A549 (cell line): ENCODE measurements around the gene PID1. TPM values are rescaled to one million over a fixed set of nuclear protein-coding genes. Genes with fewer than 3 reads are reported as not detected.

ENCODE experiments used
- ATAC-seq, 2 experiments: fragments of 200-7000 bp in 1 of 2; fragments of >200 bp in 1 of 2; cut with Nextera tagmentation in 1 of 2; cut with Tn5 transposase in 1 of 2; 3 replicates each; pipeline versions ENCODE4 v1.8.0 to v1.9.1; 2018 to 2020; ENCODE audit warnings: mild to moderate bottlenecking in 1 of 2, moderate library complexity in 1 of 2
- CTCF ChIA-PET: fragments of 300-600 bp; sonication (Branson Sonifier 250); formaldehyde crosslinking; extraction: SDS; loops from one replicate; lab custom pipeline; 2021; ENCODE audit warnings: antibody characterized with exemption, inconsistent platforms; lab: Yijun Ruan, JAX
- POLR2A ChIA-PET: fragments of 350-600 bp; formaldehyde crosslinking; extraction: SDS; loops from one replicate; lab custom pipeline; 2021; ENCODE audit warnings: antibody characterized with exemption, inconsistent platforms; lab: Yijun Ruan, JAX
- DNase-seq, 2 experiments: peaks; one replicate each; pipeline versions ENCODE4 v3.0.0 to v3.0.0-alpha.2; 2011 to 2016; ENCODE audit warnings: low read depth in 1 of 2, low spot score in 1 of 2
- FAIRE-seq: peaks from 2 replicates; lab custom pipeline; 2011; peaks lifted over from hg19 to GRCh38; lab: Jason Lieb, UNC
- H3K27ac ChIP-seq, 2 experiments: fragments of >200 bp; sonication (Bioruptor Twin); formaldehyde crosslinking; 3 replicates each; pipeline ENCODE4 v1.5.1; 2016 to 2017
- H3K4me1 ChIP-seq: fragments of >200 bp; sonication (Bioruptor Twin); formaldehyde crosslinking; 3 replicates; pipeline ENCODE4 v1.6.1; 2016
- H3K4me2 ChIP-seq: fragments of >200 bp; sonication (Bioruptor Twin); formaldehyde crosslinking; 3 replicates; pipeline ENCODE4 v1.6.1; 2016
- H3K4me3 ChIP-seq: fragments of >200 bp; sonication (Bioruptor Twin); formaldehyde crosslinking; 3 replicates; pipeline ENCODE4 v1.5.1; 2016
- H3K9me3 ChIP-seq: fragments of >200 bp; sonication (Bioruptor Twin); formaldehyde crosslinking; 3 replicates; pipeline ENCODE4 v1.6.1; 2016
- ATOH8 ChIP-seq: fragments of 250-450 bp; sonication (Bioruptor Pico); IDR thresholded peaks from 2 replicates; pipeline ENCODE4 v1.5.0; 2020; ENCODE audit warnings: low read depth, mild to moderate bottlenecking, moderate library complexity
- CHD2 ChIP-seq: fragments of 150-350 bp; IDR thresholded peaks from 2 replicates; pipeline ENCODE4 v1.6.1; 2014; ENCODE audit warnings: low read length; ENCODE audit not compliant: partially characterized antibody
- EP300 ChIP-seq, 2 experiments: fragments of >200 bp; sonication (Bioruptor Twin); formaldehyde crosslinking; IDR thresholded peaks; 2 replicates in 1 of 2; 3 replicates in 1 of 2; pipeline ENCODE4 v1.6.1; 2016 to 2017
- ESRRA ChIP-seq: fragments of 150-350 bp; IDR thresholded peaks from 2 replicates; pipeline ENCODE4 v1.6.1; 2014; ENCODE audit warnings: mild to moderate bottlenecking, low read length, borderline replicate concordance
- FOSB ChIP-seq: fragments of 250-450 bp; sonication (Bioruptor Pico); IDR thresholded peaks from 2 replicates; pipeline ENCODE4 v1.5.0; 2020; ENCODE audit warnings: mild to moderate bottlenecking, moderate library complexity
- FOSL2 ChIP-seq, 2 experiments: fragments of 450-650 bp in 1 of 2; fragments of >200 bp in 1 of 2; sonication (Bioruptor Twin) in 1 of 2; formaldehyde crosslinking; IDR thresholded peaks; 2 replicates each; pipeline versions ENCODE4 v1.5.0 to v1.6.1; 2016 to 2020; ENCODE audit warnings: mild to moderate bottlenecking in 1 of 2, moderate library complexity in 1 of 2
- FOXS1 ChIP-seq: fragments of 250-450 bp; sonication (Bioruptor Pico); IDR thresholded peaks from 2 replicates; pipeline ENCODE4 v1.5.0; 2020; ENCODE audit warnings: mild to moderate bottlenecking, moderate library complexity
- HEYL ChIP-seq: fragments of 250-450 bp; sonication (Bioruptor Pico); IDR thresholded peaks from 2 replicates; pipeline ENCODE4 v1.8.0; 2021; ENCODE audit warnings: mild to moderate bottlenecking, moderate library complexity
- HMGXB4 ChIP-seq: fragments of 250-450 bp; sonication (Bioruptor Pico); IDR thresholded peaks from 2 replicates; pipeline ENCODE4 v1.5.0; 2021; ENCODE audit warnings: mild to moderate bottlenecking, moderate library complexity, borderline replicate concordance
- HOXA7 ChIP-seq: fragments of 250-450 bp; sonication (Bioruptor Pico); IDR thresholded peaks from 2 replicates; pipeline ENCODE4 v1.5.0; 2020; ENCODE audit warnings: mild to moderate bottlenecking, moderate library complexity
- HOXB5 ChIP-seq: fragments of 250-450 bp; sonication (Bioruptor Pico); IDR thresholded peaks from 2 replicates; pipeline ENCODE4 v1.5.0; 2020; ENCODE audit warnings: mild to moderate bottlenecking, moderate library complexity
- KDM1A ChIP-seq: fragments of 200-600 bp; sonication (generic); IDR thresholded peaks from 2 replicates; pipeline ENCODE4 v1.6.1; 2016; ENCODE audit warnings: low read depth, mild to moderate bottlenecking
- KDM5A ChIP-seq: fragments of 200-600 bp; sonication (generic); IDR thresholded peaks from 2 replicates; pipeline ENCODE4 v1.6.1; 2016; ENCODE audit warnings: antibody characterized with exemption, mild to moderate bottlenecking
- MAZ ChIP-seq: fragments of 150-350 bp; IDR thresholded peaks from 2 replicates; pipeline ENCODE4 v1.6.1; 2014; ENCODE audit warnings: antibody characterized with exemption, low read depth, low read length, borderline replicate concordance
- NFE2L2 ChIP-seq: fragments of 150-350 bp; conservative IDR thresholded peaks from 2 replicates; pipeline ENCODE4 v1.6.1; 2014; ENCODE audit warnings: low read length
- NR3C1 ChIP-seq: fragments of >200 bp; sonication (Bioruptor Twin); formaldehyde crosslinking; IDR thresholded peaks from 3 replicates; pipeline ENCODE4 v1.6.1; 2017
- PBX3 ChIP-seq: IDR thresholded peaks from 2 replicates; pipeline ENCODE4 v1.6.1; 2012
- PHF8 ChIP-seq: fragments of 200-600 bp; sonication (generic); IDR thresholded peaks from 2 replicates; pipeline ENCODE4 v1.6.1; 2016; ENCODE audit warnings: low read depth, mild to moderate bottlenecking, antibody characterized with exemption, moderate library complexity, borderline replicate concordance
- POLR2A ChIP-seq: IDR thresholded peaks from 2 replicates; pipeline ENCODE4 v1.6.1; 2012; ENCODE audit warnings: mild to moderate bottlenecking, low read length
- POLR2AphosphoS2 ChIP-seq: conservative IDR thresholded peaks from 2 replicates; pipeline ENCODE4 v1.6.1; 2012; ENCODE audit warnings: low read length, improper control_type of control experiment, inconsistent platforms
- RCOR1 ChIP-seq: fragments of 150-350 bp; IDR thresholded peaks from 2 replicates; pipeline ENCODE4 v1.6.1; 2014; ENCODE audit warnings: antibody characterized with exemption, low read length, low read depth
- REST ChIP-seq: fragments of 200-600 bp; sonication (generic); IDR thresholded peaks from 2 replicates; pipeline ENCODE4 v1.6.1; 2016; ENCODE audit warnings: antibody characterized with exemption, mild to moderate bottlenecking, moderate library complexity
- RFX5 ChIP-seq: fragments of 450-650 bp; IDR thresholded peaks from 2 replicates; pipeline ENCODE4 v1.7.1; 2014; ENCODE audit warnings: antibody characterized with exemption, mild to moderate bottlenecking, moderate library complexity
- SMC3 ChIP-seq: fragments of >200 bp; sonication (Bioruptor Twin); formaldehyde crosslinking; IDR thresholded peaks from 3 replicates; pipeline ENCODE4 v1.6.1; 2018; ENCODE audit warnings: inconsistent platforms
- TP53 ChIP-seq: fragments of 250-450 bp; sonication (Bioruptor Pico); IDR thresholded peaks from 2 replicates; pipeline ENCODE4 v1.5.0; 2021; ENCODE audit warnings: mild to moderate bottlenecking, moderate library complexity
- ZC3H11A ChIP-seq: fragments of 450-650 bp; IDR thresholded peaks from 2 replicates; pipeline ENCODE4 v1.6.1; 2014; ENCODE audit warnings: antibody characterized with exemption, mild to moderate bottlenecking
- ZNF302 ChIP-seq: fragments of 250-450 bp; sonication (Bioruptor Pico); IDR thresholded peaks from 2 replicates; pipeline ENCODE4 v1.9.0; 2021; ENCODE audit warnings: inconsistent platforms, mild to moderate bottlenecking, moderate library complexity
- WGBS: methylation state at CpG from one replicate; pipeline ENCODE4 v1.1.6; 2017; ENCODE audit errors: missing lambda C conversion rate; 5-methylcytosine and 5-hydroxymethylcytosine counted together
- polyA plus RNA-seq, 4 experiments: library from polyadenylated mRNA; depleted of rRNA in 3 of 4; stranded (reverse); fragments of >200 nt; fragmentation: RNase III in 1 of 4; extraction: RNeasy Plus Mini Kit Qiagen cat#74134 plus additional on column Dnase treatment in 1 of 4; gene quantifications; 2 replicates in 3 of 4; 3 replicates in 1 of 4; pipeline ENCODE4 v1.2.3, GENCODE V29; 2011 to 2017
- TF ChIP-seq, protein P1 (sequence below): fragments of >200 bp; sonication (Bioruptor Twin); formaldehyde crosslinking; IDR thresholded peaks from 3 replicates; pipeline ENCODE4 v1.5.1; 2016
- TF ChIP-seq, protein P2 (sequence below): IDR thresholded peaks from 2 replicates; pipeline ENCODE4 v1.6.1; 2012

PID1 gene
- polyA plus RNA-seq, 2 of the 4 experiments (the other 2 are of a cell fraction): 0.75 to 2.7 TPM

GRCh38 chr2:229153267-229153666 is 117.8 kb downstream of the PID1 start (continued):
- TF ChIP-seq HMGXB4 (CRISPR knock-in tag) (no peak), ESRRA (no peak), MAZ (no peak), EP300 (IDR thresholded peaks at IDR 0.05) (no peak), HOXB5 (CRISPR knock-in tag) (no peak), FOXS1 (CRISPR knock-in tag) (no peak), POLR2AphosphoS2 (no peak), ZNF302 (no peak), FOSL2 (IDR thresholded peaks at IDR 0.05) (no peak), FOSL2 (CRISPR knock-in tag; IDR thresholded peaks at IDR 0.05) (no peak), ZC3H11A (no peak), ATOH8 (CRISPR knock-in tag) (no peak), SMC3 (no peak), HOXA7 (no peak), POLR2A (no peak)
- TF ChIP-seq, all 56 proteins: peak for 0

- CTCF ChIA-PET: interaction anchor here (0.6 to 1.5 kb wide), 4 partner anchors 55 to 405 kb away, joined by 3 to 4 read pairs (median 4); no protein-coding TSS in a partner anchor
- H3K9me3 ChIP-seq: no peaks in the 10 kb centered on the region
- ATAC-seq: no peak
- POLR2A ChIA-PET: no interaction called here
- 55% methylated on average over 10 of the region's 10 CpGs for WGBS
- H3K4me1 ChIP-seq: no peaks in the 10 kb centered on the region
- no peak for DNase-seq
- TF ChIP-seq PBX3 (no peak), PHF8 (no peak), CHD2 (no peak), TP53 (CRISPR knock-in tag) (no peak), FOSB (CRISPR knock-in tag) (no peak)
- TF ChIP-seq, protein P1, sequence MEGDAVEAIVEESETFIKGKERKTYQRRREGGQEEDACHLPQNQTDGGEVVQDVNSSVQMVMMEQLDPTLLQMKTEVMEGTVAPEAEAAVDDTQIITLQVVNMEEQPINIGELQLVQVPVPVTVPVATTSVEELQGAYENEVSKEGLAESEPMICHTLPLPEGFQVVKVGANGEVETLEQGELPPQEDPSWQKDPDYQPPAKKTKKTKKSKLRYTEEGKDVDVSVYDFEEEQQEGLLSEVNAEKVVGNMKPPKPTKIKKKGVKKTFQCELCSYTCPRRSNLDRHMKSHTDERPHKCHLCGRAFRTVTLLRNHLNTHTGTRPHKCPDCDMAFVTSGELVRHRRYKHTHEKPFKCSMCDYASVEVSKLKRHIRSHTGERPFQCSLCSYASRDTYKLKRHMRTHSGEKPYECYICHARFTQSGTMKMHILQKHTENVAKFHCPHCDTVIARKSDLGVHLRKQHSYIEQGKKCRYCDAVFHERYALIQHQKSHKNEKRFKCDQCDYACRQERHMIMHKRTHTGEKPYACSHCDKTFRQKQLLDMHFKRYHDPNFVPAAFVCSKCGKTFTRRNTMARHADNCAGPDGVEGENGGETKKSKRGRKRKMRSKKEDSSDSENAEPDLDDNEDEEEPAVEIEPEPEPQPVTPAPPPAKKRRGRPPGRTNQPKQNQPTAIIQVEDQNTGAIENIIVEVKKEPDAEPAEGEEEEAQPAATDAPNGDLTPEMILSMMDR: no peak
- TF ChIP-seq, protein P2, sequence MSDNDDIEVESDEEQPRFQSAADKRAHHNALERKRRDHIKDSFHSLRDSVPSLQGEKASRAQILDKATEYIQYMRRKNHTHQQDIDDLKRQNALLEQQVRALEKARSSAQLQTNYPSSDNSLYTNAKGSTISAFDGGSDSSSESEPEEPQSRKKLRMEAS: no peak
- TF ChIP-seq, all 56 proteins: peak for 0
- FAIRE-seq: no peak
- no peak overlapping the region for H3K4me2 ChIP-seq
- H3K4me3 ChIP-seq: no peak overlapping the region
- no peak overlapping the region for H3K27ac ChIP-seq
Observed at GRCh38 chr2:229152674-229153073, 118.4 kb downstream of the PID1 start.

DNA sequence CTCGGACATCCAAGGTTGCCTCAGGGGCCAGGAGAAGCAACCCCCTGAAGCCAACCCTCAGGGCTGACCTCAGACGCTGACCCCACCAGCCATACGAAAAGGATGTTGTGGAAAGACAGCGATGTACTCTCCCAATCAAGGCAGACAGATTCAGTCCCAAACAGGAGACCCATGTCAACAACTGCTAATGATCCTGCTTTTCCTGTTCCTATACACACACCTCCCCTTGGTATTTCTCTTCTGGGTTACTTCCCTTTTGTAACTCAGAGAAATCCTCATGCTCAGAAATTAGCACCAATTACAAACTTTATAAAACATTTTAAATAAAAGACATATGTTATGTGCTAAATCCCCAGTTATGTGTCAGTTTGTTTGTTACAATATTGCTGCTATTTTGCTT is 120.8 kb downstream of the PID1 start:
- DNase-seq: no peak
- WGBS: 40% methylated on average over 4 of the region's 4 CpGs
- no peak for FAIRE-seq
- no peak for ATAC-seq
- Histone ChIP-seq H3K4me3 (no peak overlapping the region), H3K4me2 (no peak overlapping the region), H3K4me1 (no peaks in the 10 kb centered on the region), H3K27ac (no peak overlapping the region), H3K9me3 (no peaks in the 10 kb centered on the region)
- ChIA-PET CTCF (no interaction called here), POLR2A (no interaction called here)
- TF ChIP-seq NFE2L2 (no peak), CHD2 (no peak), HOXB5 (CRISPR knock-in tag) (no peak), KDM1A (no peak), KDM5A (no peak), RFX5 (no peak), REST (no peak), RCOR1 (no peak), NR3C1 (no peak), HEYL (CRISPR knock-in tag) (no peak)
